HEK293T (cell line): ENCODE measurements around the gene CD274.

Experiments
- CTCF ChIA-PET: fragments of 350-600 bp; formaldehyde crosslinking; extraction: SDS; loops from one replicate; lab custom pipeline; 2021; ENCODE audit warnings: antibody characterized with exemption, inconsistent platforms; lab: Yijun Ruan, JAX
- POLR2A ChIA-PET: fragments of 350-600 bp; formaldehyde crosslinking; extraction: SDS; loops from one replicate; lab custom pipeline; 2020; ENCODE audit warnings: antibody characterized with exemption, inconsistent platforms; lab: Yijun Ruan, JAX
- DNase-seq: peaks from one replicate; pipeline ENCODE4 v3.0.0; 2012; ENCODE audit warnings: mixed read lengths; ENCODE audit errors: extremely low spot score
- ARNT ChIP-seq: fragments of 450-650 bp; IDR thresholded peaks from 2 replicates; pipeline ENCODE4 v1.6.1; 2017; ENCODE audit warnings: mild to moderate bottlenecking
- BHLHE40 ChIP-seq: fragments of 450-650 bp; IDR thresholded peaks from 2 replicates; pipeline ENCODE4 v1.6.1; 2016; ENCODE audit warnings: mild to moderate bottlenecking, moderate library complexity, borderline replicate concordance
- CTBP1 ChIP-seq: fragments of 450-650 bp; IDR thresholded peaks from 2 replicates; pipeline ENCODE4 v1.6.1; 2016; ENCODE audit warnings: borderline replicate concordance
- ELF4 ChIP-seq: fragments of 450-650 bp; IDR thresholded peaks from 2 replicates; pipeline ENCODE4 v1.6.1; 2017; ENCODE audit warnings: antibody characterized with exemption
- FOXA1 ChIP-seq: fragments of 450-650 bp; IDR thresholded peaks from 2 replicates; pipeline ENCODE4 v1.6.1; 2016; ENCODE audit warnings: mild to moderate bottlenecking
- FOXK2 ChIP-seq: fragments of 450-650 bp; IDR thresholded peaks from 2 replicates; pipeline ENCODE4 v1.6.1; 2016; ENCODE audit warnings: mild to moderate bottlenecking
- FOXM1 ChIP-seq: fragments of 450-650 bp; IDR thresholded peaks from 2 replicates; pipeline ENCODE4 v1.6.1; 2017; ENCODE audit warnings: mild to moderate bottlenecking, borderline replicate concordance
- HDGF ChIP-seq: fragments of 450-650 bp; IDR thresholded peaks from 2 replicates; pipeline ENCODE4 v1.6.1; 2017; ENCODE audit warnings: antibody characterized with exemption, borderline replicate concordance
- L3MBTL2 ChIP-seq: fragments of 450-650 bp; conservative IDR thresholded peaks from 2 replicates; pipeline ENCODE4 v1.6.1; 2016; ENCODE audit warnings: mild to moderate bottlenecking
- LEF1 ChIP-seq: fragments of 450-650 bp; IDR thresholded peaks from 2 replicates; pipeline ENCODE4 v1.6.1; 2017; ENCODE audit warnings: mild to moderate bottlenecking, borderline replicate concordance
- NFRKB ChIP-seq: fragments of 450-650 bp; IDR thresholded peaks from 2 replicates; pipeline ENCODE4 v1.6.1; 2016; ENCODE audit warnings: mild to moderate bottlenecking, moderate library complexity
- PKNOX1 ChIP-seq: fragments of 450-650 bp; IDR thresholded peaks from 2 replicates; pipeline ENCODE4 v1.6.1; 2016
- SP1 ChIP-seq: fragments of 450-650 bp; IDR thresholded peaks from 2 replicates; pipeline ENCODE4 v1.6.1; 2017
- SUZ12 ChIP-seq: fragments of 450-650 bp; IDR thresholded peaks from 2 replicates; pipeline ENCODE4 v1.6.1; 2016; ENCODE audit warnings: mild to moderate bottlenecking
- TARDBP ChIP-seq: fragments of 450-650 bp; IDR thresholded peaks from 2 replicates; pipeline ENCODE4 v1.6.1; 2016
- ZNF384 ChIP-seq: fragments of 450-650 bp; IDR thresholded peaks from 2 replicates; pipeline ENCODE4 v1.6.1; 2016

Gene CD274

GRCh38 chr9:5437254-5438216 lies 12.8 kb upstream of the CD274 start, which contains the start of gene PLGRKT:
TSS of gene PLGRKT (minus strand) at chr9:5437925. CDS start at chr9:5431977, 5,948 bp downstream.
- TF ChIP-seq FOXM1 (no peak), L3MBTL2 (peak; percentile 37; the same call in 1 of the 2 replicates), ELF4 (peak; percentile 32; the same call in 1 of the 2 replicates), FOXA1 (no peak), HDGF (no peak), PKNOX1 (0 out of 2 replicates have a peak, but pooled peaks have one; percentile 31), LEF1 (no peak)
- CTCF ChIA-PET, result no interaction called here
- POLR2A ChIA-PET, result no interaction called here
- peak; percentile 79 for DNase-seq

GRCh38 chr9:5438301-5439162 lies 11.8 kb upstream of the CD274 start:
- TF ChIP-seq ZNF384, result no peak
- no peak for TF ChIP-seq NFRKB
- TF ChIP-seq FOXA1, result no peak
- DNase-seq, result no peak
- ChIA-PET CTCF (no interaction called here), POLR2A (interaction anchor here (1.1 kb wide), 1 partner anchor 190 kb away, joined by 3 read pairs; no protein-coding TSS in a partner anchor)

GRCh38 chr9:5440426-5440825 lies 9.9 kb upstream of the CD274 start:
- DNase-seq, result no peak
- ChIA-PET CTCF (no interaction called here), POLR2A (no interaction called here)
- TF ChIP-seq SUZ12 (no peak), ARNT (no peak), FOXA1 (no peak), PKNOX1 (no peak), TARDBP (no peak), ELF4 (no peak), LEF1 (no peak), CTBP1 (no peak), NFRKB (no peak), ZNF384 (no peak), BHLHE40 (no peak), FOXK2 (no peak), L3MBTL2 (no peak), HDGF (no peak), FOXM1 (no peak)

- TF ChIP-seq TARDBP (no peak), ZNF384 (no peak), LEF1 (no peak), L3MBTL2 (no peak), SP1 (no peak), FOXA1 (no peak), ARNT (no peak), FOXK2 (no peak), PKNOX1 (no peak), HDGF (no peak), FOXM1 (no peak), BHLHE40 (no peak)
- POLR2A ChIA-PET, result no interaction called here
- CTCF ChIA-PET, result no interaction called here
- DNase-seq, result no peak
Measured at GRCh38 chr9:5441043-5441442, 9.3 kb upstream of the CD274 start.

GRCh38 chr9:5442400-5443011 lies 7.8 kb upstream of the CD274 start:
- DNase-seq, result peak; percentile 18
- no peak for TF ChIP-seq FOXA1
- TF ChIP-seq TARDBP, result no peak
- TF ChIP-seq FOXM1, result no peak
- no peak for TF ChIP-seq ELF4
- TF ChIP-seq SUZ12, result no peak
- no peak for TF ChIP-seq L3MBTL2
- TF ChIP-seq ARNT, result no peak
- no peak for TF ChIP-seq SP1
- TF ChIP-seq CTBP1, result no peak
- TF ChIP-seq BHLHE40, result no peak
- TF ChIP-seq NFRKB, result no peak
- POLR2A ChIA-PET, result no interaction called here
- CTCF ChIA-PET, result interaction anchor here (0.8 kb wide), 1 partner anchor 256 kb away, joined by 6 read pairs; no protein-coding TSS in a partner anchor
